IPS-NIHi7 (cell line): ENCODE results near the gene SLC16A3.

ENCODE experiments used
- DNase-seq: peaks from one replicate; pipeline ENCODE4 v3.0.0; 2012; ENCODE audit warnings: mixed read lengths; ENCODE audit errors: extremely low spot score

The SLC16A3 gene

DNA sequence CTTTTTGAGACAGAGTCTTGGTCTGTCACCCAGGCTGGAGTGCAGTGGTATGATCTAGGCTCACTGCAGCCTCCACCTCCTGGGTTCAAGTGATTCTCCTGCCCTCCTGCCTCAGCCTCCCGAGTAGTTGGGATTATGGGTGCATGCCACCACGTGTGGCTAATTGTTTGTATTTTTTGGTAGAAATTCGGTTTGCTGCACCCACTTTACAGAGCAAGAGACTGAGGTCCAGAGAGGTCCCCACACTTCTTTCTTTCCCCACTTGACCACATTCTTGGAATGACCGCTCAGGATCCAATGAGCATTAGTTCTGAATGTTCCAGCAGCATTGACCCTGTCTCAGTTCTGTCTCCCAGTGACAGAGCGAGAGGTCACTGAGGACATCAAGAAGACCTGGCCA, 5.3 kb upstream of the SLC16A3 start:
- no peak for DNase-seq

DNA sequence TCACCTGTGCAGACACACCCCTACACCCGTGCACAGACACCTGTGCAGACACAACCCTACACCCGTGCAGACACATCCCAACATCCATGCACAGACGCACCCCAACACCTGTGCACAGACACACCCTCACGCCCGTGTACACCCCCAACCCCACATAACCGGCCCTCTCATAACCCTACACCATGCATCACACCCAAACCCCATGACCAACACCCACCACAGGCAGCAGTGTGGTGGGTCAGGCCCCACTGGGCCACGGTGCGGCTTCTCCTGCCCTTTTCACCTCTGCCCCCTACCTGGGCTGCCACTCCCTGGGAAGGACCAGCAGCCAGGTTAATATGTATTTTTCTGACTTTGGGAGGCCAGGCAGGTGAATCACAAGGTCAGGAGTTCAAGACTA, 4.2 kb upstream of the SLC16A3 start:
- DNase-seq: no peak

DNA sequence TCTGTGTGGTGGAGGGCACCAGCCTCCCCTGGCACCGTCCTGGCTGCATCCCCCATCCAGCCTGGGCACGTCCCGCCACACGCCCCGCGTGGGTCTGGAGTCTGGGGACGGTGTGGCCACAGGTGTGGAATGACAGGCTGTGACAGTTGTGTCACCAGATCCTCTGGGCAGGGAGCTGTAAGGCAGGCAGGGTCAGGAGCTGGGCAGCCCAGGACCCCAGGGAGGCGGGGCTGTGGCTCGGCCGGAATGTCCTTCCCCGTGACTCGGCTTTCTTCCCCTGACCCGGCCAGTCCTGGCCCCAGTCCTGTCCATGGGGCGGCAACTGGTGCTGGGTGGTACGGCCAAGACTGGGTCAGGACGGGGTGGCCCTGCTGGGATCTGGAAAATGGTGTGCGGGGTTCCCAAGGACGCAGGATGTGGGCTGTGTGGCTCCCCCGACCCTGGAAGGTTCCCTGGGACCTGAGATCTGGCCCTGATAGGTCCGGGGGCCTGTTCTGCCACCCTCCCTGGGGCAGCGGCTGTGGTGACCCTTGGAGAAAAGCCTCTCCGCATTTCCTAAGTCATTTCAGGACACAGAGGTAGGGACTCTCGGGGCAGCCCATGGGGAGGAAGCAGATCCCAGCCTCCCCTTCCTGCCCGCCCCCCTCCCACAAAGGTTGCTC, 3.3 kb upstream of the SLC16A3 start:
- DNase-seq: no peak

DNA sequence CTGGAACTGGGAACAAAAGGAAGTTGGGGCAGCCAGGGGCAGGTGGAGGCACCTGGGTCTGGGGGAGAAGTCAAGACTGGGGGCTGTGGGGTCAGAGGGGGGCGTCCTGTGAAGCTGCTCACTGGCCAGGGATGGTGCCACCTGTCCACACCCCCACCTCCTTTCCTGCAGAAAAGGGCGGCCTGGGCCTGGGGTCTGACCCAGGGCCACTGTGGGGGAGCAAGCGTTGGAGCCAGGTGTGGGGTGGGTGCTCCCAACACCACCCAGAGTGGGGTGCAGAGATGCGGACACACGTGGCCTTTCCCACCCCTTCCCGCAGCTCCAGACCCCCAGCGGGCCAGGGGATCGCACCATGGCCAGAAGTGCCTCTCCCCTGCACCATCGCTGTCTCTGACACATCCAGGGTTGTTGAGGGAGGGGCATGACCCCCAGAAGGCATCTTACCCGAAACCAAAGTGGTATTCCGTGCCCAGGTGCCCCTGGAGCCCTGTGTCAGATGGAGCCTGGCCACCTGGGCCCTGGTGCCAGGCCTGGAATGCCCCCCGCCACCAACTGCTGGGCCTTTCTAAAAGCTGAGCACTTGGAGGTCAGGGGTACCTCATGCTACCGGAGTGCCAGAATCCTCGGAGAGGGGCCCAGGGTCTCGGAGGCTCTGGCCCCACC, 2.6 kb upstream of the SLC16A3 start:
- DNase-seq: no peak

DNA sequence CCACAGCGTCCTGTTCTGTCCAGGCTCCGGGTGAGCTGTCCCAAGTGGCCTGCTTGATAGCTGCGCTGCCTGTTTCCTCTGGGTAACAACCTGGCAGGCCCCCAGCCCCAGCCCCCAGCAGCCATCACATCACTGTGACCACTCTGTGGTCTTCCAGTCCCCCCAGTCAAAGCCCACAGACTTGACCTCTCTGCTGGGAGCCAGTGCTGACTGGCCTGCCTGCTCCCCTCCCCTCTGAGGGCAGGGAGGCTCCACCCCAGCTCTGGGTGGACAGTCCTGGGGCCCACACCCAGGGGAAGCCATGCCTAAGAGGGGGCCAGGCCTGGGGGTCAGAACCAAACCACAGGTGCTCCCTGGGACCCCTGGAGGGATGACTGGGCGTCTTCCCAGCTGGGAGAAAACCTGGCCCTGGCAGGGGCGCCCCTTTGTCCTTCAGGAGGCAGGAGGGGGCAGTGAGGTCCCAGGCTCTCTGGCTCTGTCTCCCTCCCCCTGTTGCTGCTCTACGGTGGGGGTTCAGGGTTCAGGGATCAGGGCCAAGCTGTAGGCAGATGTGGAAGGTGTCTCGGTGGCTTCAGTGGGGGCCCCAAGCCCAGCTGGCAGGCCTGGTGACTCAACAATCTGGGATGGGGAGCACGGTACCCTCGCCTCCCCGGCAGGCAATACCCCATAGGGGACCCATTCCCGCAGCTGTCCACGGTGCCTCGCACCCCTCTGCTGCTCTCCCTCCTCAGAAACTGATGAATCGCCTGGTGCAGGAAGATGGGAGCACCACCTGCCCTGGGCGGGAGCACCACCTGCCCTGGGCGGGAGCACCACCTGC, 1.8 kb upstream of the SLC16A3 start:
- no peak for DNase-seq

DNA sequence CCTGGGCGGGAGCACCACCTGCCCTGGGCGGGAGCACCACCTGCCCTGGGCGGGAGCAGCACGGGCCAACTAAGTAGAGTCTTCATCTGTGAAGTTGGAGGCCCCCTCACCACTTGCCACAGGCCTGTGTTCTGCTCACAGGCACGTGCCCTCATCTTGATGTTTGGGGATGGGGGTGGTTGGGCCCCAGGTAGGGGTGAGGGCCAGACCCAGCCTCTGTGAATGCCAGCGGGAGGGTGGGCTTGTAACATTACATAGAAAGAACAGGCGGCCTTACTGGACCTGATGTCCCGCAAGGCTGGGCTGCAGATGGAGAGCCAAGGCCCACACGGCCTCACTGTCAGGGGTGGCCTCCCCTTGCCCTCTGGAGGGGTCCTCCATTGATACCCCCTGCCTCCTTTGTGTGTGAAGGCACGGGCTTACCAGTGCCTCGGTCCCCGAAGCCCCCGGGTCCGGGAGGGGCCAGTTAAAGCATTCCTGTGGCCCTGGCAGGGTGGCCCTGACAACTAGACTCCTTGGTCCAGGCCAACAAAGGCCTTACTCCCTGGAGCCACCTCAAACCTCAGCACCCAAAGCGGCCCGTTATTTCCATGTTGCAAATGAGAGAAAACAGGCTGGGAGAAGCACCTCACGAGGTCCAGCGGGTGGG, 1.1 kb upstream of the SLC16A3 start:
- DNase-seq: no peak

DNA sequence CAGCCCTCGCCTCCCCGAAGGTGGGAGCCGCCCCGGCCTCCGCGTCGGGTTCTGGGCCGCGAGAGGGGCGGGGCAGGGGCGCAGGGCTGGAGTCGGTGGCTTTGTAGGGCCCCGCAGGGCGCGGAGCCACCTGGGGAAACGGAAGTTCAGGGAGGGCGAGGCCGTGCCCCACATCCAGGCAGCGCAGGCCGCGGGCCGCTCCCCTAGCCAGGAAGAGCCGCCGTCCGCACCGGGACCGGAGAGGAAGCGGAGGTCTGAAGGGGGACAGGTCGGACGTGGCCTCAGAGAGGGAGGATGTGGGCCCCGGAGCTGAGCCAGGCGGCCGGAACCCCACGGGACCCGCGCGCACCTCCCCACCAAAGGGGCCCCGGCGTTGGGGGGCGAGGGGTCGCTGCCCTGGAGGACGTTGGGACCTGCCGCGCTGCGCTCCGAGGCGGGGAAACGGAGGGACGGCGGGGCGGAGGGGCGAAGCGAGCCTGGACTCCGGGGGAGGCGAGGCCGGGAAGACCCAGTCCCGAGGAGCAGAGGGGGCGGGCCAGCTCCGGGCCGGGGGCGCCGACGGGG, 482 bp upstream of the SLC16A3 start:
- peak; percentile 51 for DNase-seq

DNA sequence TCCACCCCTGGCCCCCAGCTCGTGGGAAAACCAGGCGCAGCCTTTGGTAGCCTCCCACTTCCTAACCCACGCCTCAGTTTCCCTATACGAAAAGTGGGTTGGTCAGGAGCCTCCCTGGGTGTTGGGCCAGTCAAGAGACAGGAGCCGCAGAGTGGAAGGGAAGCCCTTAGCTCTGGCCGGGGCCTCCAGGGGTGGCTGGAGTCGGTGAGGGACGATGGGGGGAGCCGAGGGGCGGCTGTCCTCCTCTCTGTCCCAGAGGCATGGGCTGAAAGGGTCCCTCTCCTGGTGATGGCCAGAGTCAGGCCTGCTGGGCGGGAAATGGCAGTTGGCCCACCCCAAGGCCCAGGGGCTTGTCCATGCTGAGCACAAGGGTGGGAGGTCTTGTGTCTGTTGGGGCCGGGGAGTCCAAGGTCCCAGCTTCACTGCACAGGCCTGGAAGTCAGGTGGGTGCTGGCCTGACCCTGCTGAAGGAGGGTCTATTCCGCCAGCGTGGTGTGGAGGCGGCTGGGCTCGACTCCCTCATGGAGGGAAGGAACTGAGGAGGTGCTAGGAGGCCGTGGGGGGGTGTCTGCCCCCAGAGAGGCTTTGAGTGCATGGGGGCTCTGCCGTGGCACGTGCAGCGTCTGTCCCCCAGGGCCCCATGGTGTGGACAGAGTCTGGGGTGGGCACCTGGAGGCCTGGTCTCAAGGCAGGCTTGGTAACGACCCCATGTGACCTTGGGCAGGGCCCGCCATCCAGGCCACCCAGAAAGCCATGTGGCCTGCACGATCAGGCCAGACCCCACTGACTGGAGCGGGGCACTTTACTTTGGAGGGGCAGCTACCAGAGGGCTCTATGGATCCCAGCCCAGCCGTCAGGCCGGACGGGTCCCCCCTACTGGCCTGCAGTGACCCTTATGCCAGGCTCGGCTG, 1.1 kb downstream of the SLC16A3 start:
- no peak for DNase-seq

DNA sequence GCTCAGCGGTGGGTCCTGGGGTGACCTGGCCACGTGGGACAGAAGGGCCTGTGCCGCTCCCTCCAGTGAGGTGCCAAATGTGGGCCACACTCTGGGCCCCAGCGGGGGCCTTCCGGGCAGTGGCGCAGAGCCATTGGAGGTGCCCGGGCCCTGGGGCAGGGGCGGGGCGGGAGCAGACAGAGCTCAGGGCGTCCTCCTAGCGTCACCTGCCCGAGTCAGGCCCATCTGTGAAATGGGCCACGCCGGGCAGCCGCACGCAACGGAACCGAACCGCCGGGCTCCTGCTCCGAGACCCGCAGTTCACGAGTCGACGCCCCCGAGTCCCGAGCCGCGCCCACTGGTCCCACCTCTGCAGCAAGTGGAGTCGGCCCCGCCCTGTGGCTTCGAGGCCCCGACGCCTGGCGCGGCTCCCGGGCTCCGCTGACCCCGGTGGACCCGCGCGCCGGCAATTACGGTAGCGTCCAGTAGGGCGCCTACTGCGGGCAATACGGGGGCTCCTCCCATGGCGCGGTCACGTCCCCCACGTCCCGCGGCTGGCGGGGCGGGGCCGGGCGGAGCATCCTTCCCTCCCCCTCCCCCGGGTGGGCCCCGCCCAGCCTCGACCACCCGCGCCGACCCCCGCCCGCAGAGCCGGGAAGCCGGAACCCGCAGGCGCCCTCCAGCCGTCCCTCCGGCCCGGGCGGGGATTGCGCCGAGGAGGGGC, 1.9 kb downstream of the SLC16A3 start:
- DNase-seq: peak; percentile 77

DNA sequence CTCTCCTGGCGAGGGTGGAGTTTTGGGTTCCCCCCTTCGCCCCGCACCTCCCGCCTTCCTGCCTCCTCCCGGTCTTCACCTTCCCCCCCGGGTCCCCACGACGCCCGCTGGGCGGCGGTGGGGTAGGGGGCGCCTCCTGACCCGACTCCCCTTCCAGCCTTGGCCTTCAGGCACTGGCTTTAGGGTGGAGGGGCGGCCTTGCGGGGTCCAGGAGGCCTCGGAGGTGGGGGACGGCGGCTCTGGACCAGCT, 2.4 kb downstream of the SLC16A3 start:
- no peak for DNase-seq

DNA sequence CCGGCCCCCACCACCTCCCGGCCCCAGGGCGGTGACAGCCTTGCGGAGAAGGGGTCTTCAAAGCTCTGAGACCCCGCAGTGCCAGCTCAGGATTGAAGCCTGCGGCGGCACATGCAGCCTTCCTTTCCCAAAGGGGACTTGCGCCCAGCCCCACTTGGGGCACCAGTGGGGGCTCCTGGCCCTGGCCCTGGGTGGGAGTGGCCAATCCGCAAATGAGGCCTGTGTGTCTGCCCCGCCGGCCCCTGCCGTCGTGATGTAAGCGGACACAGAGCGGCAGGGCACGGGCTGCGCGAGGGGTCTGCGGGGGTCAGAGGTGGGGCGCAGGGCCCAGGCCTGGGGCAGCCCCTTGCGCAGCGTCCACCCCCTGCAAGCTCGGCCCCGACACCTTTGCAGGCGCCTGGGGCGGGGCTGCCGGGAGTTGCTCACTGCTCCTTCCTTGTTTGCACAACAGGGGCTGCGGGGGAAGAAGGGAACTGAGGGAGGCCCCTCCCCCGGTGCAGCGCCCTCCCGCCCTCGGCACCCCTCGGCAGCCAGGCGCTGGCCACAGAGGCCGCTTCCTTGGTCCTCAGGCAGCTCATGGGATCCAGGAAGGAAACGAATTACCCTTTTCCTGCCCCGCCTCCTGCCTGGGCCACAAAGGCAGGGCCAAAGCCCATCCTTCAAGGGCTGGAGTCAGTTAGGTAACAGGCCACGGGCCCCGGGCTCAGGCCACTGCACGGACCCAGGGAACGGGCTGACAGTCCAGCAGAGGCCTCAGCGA, 2.9 kb downstream of the SLC16A3 start:
- peak; percentile 70 for DNase-seq

DNA sequence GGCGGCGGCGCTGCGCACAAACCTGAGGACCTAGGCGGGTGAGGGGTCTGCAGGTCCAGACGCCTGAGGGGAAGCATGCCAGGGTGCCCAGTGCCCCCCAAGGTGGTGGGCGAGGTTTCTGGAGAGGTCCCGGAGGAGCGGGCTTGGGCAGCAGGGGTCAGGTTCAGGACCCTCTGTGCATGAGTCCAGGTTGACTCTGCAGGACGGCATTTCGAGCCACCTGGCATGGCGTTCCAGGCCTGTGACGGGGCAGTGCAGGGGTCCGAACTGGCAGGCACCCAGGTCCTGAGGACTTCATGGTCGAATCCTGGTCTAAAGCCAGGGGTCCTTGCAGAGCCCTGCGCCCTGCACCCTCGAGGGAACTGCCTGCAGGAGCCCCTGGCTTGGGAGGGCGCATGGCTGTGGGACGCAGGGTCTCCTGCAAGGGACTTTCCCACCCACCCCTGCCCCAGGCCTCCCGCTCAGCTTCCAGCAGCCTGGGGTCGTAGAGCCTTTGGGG, 3.5 kb downstream of the SLC16A3 start:
- DNase-seq: no peak

DNA sequence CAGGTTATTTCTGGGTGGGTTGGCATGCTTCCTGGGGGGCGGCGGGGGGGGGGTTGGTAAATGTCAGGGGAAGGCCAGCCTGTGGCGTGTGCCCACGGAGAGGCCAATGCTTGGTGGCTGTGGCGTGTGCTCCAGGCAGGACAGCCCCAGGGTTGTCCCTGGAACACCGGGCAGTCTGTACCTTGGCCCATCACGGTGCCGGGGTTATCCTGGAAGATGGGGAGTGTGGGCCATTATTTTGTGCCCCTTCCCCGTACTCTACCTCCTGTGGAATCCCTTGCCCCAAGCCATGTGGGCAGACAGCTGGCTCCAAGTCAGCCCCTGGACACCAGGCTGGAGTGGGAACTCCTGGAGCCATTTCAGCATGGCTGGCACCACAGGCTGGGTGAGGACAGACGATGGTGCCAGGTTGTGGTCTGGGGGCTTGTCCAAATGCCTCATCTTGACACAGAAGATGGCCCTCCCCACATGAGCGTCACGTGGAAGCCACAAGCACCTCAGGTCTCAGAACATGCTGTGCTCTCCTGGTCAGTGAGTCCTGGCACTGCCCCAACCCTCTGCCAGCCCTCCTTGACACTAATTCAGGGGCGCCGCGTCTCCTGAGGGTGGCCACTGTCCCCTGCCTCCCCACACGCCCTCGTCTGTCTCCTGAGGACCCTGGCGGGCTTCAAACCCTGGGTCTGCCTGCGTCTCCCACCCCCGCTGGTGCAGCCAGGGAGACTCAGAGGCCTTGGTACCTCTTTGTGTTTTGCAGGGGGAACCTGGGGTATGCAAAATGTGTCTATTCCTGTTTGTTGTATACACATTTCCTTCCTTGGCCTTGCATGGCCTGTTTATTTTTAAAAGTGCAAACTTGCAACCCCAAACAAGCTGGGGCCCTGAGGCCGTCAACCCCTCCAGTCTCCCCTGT, 4.3 kb downstream of the SLC16A3 start:
- no peak for DNase-seq

DNA sequence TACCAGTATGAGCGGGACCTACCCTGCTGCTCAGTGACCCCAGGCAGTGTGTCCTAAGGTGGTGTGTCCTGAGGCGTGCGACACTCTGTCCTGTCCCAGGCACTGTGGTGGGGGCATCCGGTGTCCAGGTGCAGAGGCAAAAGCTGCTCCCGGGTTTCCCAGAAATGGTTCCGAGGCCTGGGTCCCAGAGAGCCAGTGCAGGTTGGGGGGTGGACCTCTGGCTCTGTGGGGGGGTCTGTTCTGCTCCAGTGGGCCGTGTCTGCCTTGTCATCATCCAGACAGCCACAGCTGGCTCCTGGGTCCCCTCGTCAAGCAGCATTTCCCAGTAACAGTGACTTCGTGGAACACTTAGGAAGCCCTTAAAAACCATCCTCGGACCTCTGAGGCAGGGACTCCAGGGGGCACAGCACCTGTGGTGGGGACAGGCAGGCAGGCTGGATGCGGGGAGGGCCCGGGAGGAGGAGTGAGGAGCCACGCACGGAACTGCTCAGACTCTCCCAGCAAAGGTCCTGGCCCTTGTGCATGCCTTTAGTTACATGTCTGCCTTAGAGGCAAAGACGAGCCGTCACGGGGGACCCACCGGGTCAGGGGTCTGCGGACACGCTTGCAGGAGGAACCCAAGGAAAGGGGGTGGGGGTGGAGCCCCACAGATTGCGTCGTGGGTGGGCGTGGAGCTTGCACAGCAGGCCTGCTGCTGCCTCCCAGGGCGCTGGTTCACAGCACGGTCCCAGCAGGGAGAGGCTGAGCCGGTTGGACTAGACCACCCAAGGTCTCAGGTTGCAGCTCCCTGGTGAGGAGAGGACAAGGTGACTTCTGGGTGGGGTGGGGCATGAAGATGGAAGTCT, 5.6 kb downstream of the SLC16A3 start:
- no peak for DNase-seq

DNA sequence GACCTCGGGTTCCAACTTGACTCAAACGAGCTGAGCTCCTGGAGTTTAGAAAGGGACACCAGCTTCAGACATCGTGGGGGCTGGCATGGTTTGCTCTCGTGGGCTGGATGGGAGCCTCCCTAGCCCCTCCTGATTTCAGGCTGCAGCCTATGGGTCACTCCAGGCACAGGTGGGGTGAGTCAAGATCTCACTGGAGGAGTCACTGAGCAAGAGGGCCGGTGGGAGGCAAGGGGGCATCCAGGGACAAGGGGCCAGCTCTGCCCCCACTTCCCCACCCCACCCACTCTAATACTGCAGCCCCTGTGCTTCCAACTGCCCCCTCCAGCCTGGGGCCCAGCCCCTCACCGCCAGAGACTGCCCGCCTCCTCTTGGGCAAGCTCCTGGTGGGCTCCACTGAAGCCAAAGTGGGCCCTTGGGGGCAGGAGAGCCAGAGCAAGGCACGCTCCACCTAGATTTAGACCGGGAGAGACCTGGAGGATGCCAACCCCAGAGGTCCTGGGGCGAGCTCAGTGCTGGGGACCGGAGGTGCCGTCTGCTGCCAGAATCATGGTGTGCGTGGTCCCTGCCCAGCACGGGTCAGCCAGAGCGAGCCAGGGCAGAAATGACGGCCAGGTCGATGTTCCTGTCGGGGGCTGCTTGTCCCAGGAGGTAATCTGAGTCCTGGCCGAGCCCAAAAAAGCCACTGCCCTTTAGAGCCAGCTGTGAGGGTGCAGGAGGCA, 6.4 kb downstream of the SLC16A3 start:
- DNase-seq: no peak

DNA sequence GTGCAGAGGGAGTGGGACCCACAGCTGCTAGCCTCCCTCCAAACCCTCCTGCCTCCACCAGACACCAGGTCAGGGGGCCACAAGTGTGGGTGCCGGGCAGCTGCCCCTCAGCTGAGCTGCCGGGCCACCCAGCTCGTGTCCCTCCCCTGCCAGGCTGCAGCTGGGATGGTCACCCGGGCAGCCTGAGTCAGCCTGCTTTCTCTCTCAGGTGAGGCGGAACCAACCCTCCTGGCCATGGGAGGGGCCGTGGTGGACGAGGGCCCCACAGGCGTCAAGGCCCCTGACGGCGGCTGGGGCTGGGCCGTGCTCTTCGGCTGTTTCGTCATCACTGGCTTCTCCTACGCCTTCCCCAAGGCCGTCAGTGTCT, 6.9 kb downstream of the SLC16A3 start:
- DNase-seq: no peak
